HepG2 (cell line): ENCODE data around the gene SREK1. TPM values are rescaled to one million over a fixed set of nuclear protein-coding genes. Genes with fewer than 3 reads are reported as not detected.
"Not testable (repeated sequence)": the region's sequence is repeated elsewhere in the genome, so short reads cannot be mapped to it uniquely, and the experiment has no call there.

ENCODE experiments used
- ATAC-seq: fragments of 200-7000 bp; cut with Tn5 transposase; 3 replicates; pipeline ENCODE4 v1.9.1; 2020; ENCODE audit warnings: mild to moderate bottlenecking, moderate library complexity
- BruUV-seq: library from RNA; stranded (reverse); fragments of 400-500 nt; replicated peaks from 2 replicates; lab custom pipeline; 2021; lab: Mats Ljungman, UMichigan
- CTCF ChIA-PET: fragments of 300-600 bp; formaldehyde crosslinking; extraction: SDS; loops from one replicate; lab custom pipeline; 2021; ENCODE audit warnings: low total read pairs, inconsistent platforms, low intra/inter-chr PET ratio; lab: Yijun Ruan, JAX
- POLR2A ChIA-PET: fragments of 350-600 bp; sonication (Branson Sonifier 250); formaldehyde crosslinking; loops from one replicate; lab custom pipeline; 2020; ENCODE audit warnings: antibody characterized with exemption, inconsistent platforms; lab: Yijun Ruan, JAX
- DNase-seq: peaks from one replicate; pipeline ENCODE4 v3.0.0-alpha.2; 2015; ENCODE audit warnings: low spot score
- FAIRE-seq: peaks from 3 replicates; lab custom pipeline; 2011; peaks lifted over from hg19 to GRCh38; lab: Jason Lieb, UNC
- H2AFZ ChIP-seq: one replicate; pipeline ENCODE4 v1.6.1; 2011; ENCODE audit warnings: low read length, inconsistent platforms
- H3K27ac ChIP-seq: fragments of 300-600 bp; 3 replicates; pipeline ENCODE4 v1.8.0; 2011; ENCODE audit warnings: mixed run types, mild to moderate bottlenecking, mixed read lengths, low read length, inconsistent platforms; ENCODE audit not compliant: insufficient read depth; ENCODE audit errors: extremely low read length
- H3K27me3 ChIP-seq, 2 experiments: fragments of 200-600 bp in 1 of 2; 2 replicates in 1 of 2; 3 replicates in 1 of 2; pipeline versions ENCODE4 v1.6.0 to v1.8.0; 2011; ENCODE audit warnings: low read length in 2 of 2, mild to moderate bottlenecking in 2 of 2, moderate library complexity in 2 of 2, inconsistent platforms in 1 of 2; ENCODE audit not compliant: insufficient read depth in 2 of 2, control insufficient read depth in 1 of 2
- H3K36me3 ChIP-seq, 2 experiments: fragments of 200-600 bp in 1 of 2; replicated peaks in 1 of 2; 2 replicates in 1 of 2; 3 replicates in 1 of 2; pipeline versions ENCODE4 v1.5.1 to v1.8.0; 2011; ENCODE audit warnings: low read length in 2 of 2, inconsistent platforms in 1 of 2; ENCODE audit not compliant: insufficient read depth in 2 of 2, control insufficient read depth in 1 of 2
- H3K4me1 ChIP-seq: 2 replicates; pipeline ENCODE4 v1.5.1; 2012; ENCODE audit warnings: low read length, inconsistent platforms; ENCODE audit not compliant: insufficient read depth
- H3K4me2 ChIP-seq: 2 replicates; pipeline ENCODE4 v1.6.0; 2011; ENCODE audit warnings: low read depth, low read length, inconsistent platforms
- H3K4me3 ChIP-seq, 3 experiments: fragments of 200-600 bp in 1 of 3; sonication (generic), shearing (Covaris generic) in 1 of 3; replicated peaks in 1 of 3; 2 replicates each; pipeline ENCODE4 v1.5.1; 2011 to 2016; ENCODE audit warnings: low read length in 3 of 3, inconsistent platforms in 2 of 3, low read depth in 2 of 3, mild to moderate bottlenecking in 2 of 3, control low read depth in 1 of 3, mixed read lengths in 1 of 3; ENCODE audit not compliant: insufficient read depth in 1 of 3
- H3K79me2 ChIP-seq: one replicate; pipeline ENCODE4 v1.6.1; 2011; ENCODE audit warnings: low read length, inconsistent platforms; ENCODE audit not compliant: insufficient read depth
- H3K9ac ChIP-seq: 2 replicates; pipeline ENCODE4 v1.6.0; 2011; ENCODE audit warnings: mild to moderate bottlenecking, low read depth, low read length, inconsistent platforms; ENCODE audit not compliant: insufficient read depth
- H3K9me3 ChIP-seq: 2 replicates; pipeline ENCODE4 v1.5.1; 2012; ENCODE audit warnings: mild to moderate bottlenecking, low read length
- H4K20me1 ChIP-seq: 2 replicates; pipeline ENCODE4 v1.6.0; 2011; ENCODE audit warnings: inconsistent platforms, mild to moderate bottlenecking, low read length, moderate library complexity; ENCODE audit not compliant: insufficient read depth
- BATF2 ChIP-seq: sonication (generic); formaldehyde crosslinking; IDR thresholded peaks from 2 replicates; pipeline ENCODE4 v1.8.0; 2022; ENCODE audit warnings: mild to moderate bottlenecking, missing genetic modification reagents, moderate library complexity
- BRF2 ChIP-seq: sonication (generic); formaldehyde crosslinking; IDR thresholded peaks from 2 replicates; pipeline ENCODE4 v1.8.1; 2022; ENCODE audit warnings: mild to moderate bottlenecking, missing genetic modification reagents
- GABPB1 ChIP-seq: IDR thresholded peaks from 2 replicates; pipeline ENCODE4 v1.6.1; 2016; ENCODE audit warnings: mild to moderate bottlenecking, missing genetic modification reagents, moderate library complexity, missing compliant biosample characterization
- XBP1 ChIP-seq: sonication (generic); formaldehyde crosslinking; IDR thresholded peaks from 2 replicates; pipeline ENCODE4 v1.5.0; 2020; ENCODE audit warnings: missing genetic modification reagents
- ZNF274 ChIP-seq: sonication (generic); formaldehyde crosslinking; IDR thresholded peaks from 2 replicates; pipeline ENCODE4 v1.5.1; 2020; ENCODE audit warnings: mild to moderate bottlenecking, missing genetic modification reagents
- ZNF281 ChIP-seq: sonication (generic); formaldehyde crosslinking; IDR thresholded peaks from 2 replicates; pipeline ENCODE4 v1.4.0; 2020; ENCODE audit warnings: missing genetic modification reagents, borderline replicate concordance
- ZNF557 ChIP-seq: sonication (generic); formaldehyde crosslinking; IDR thresholded peaks from 2 replicates; pipeline ENCODE4 v1.4.0; 2020; ENCODE audit warnings: missing genetic modification reagents
- WGBS: methylation state at CpG from one replicate; pipeline ENCODE4 v1.1.6; 2017; ENCODE audit warnings: low lambda C conversion rate; 5-methylcytosine and 5-hydroxymethylcytosine counted together
- in situ Hi-C: cut with HindIII; loops from 2 replicates; pipeline ENCODE4 v1.10.0; 2017; ENCODE audit warnings: low pct_unique_long_range_greater_than_20kb; ENCODE audit not compliant: extremely low pct_ligation_motif_present
- intact Hi-C: fragments of 100-400 bp; cut with micrococcal nuclease; formaldehyde crosslinking; loops from one replicate; pipeline ENCODE4 v1.10.0; 2022; ENCODE audit not compliant: unreplicated experiment
- polyA plus RNA-seq, 8 experiments: library from polyadenylated mRNA; depleted of rRNA in 3 of 8; stranded (reverse) in 7 of 8; unstranded in 1 of 8; fragments of >200 nt; fragmentation: Illumina TruSeq in 4 of 8; extraction: Trizol in 4 of 8; gene quantifications; 2 replicates each; pipeline versions ENCODE4 v1.2.1 to v1.2.3, GENCODE V29; 2011 to 2016; ENCODE audit warnings: low read depth in 4 of 8, missing spikeins in 1 of 8, mixed read lengths in 1 of 8; ENCODE audit not compliant: insufficient read depth in 1 of 8
- total RNA-seq, 5 experiments: library from RNA; depleted of rRNA; stranded (reverse); fragments of >200 nt; fragmentation: Illumina TruSeq; extraction: Trizol; gene quantifications; 2 replicates each; pipeline ENCODE4 v1.2.3, GENCODE V29; 2016; ENCODE audit warnings: low read depth in 1 of 5

Gene SREK1
- total and polyA plus RNA-seq, 2 of the 13 experiments (the other 11 are each of a cell fraction or from before 2014, with no cell fraction given), result 60.6 to 90.9 TPM

- TF ChIP-seq BRF2 (CRISPR knock-in tag) (no peak), ZNF274 (CRISPR knock-in tag) (no peak), XBP1 (CRISPR knock-in tag) (no peak), BATF2 (CRISPR knock-in tag) (no peak), ZNF557 (CRISPR knock-in tag) (no peak)
- TF ChIP-seq, all 625 proteins: peak for 0
Measured at GRCh38 chr5:66213533-66213932, 69.4 kb downstream of the SREK1 start (continued).

- FAIRE-seq, result no peak
- POLR2A ChIA-PET, result no interaction called here
- no peaks in the 10 kb centered on the region for H3K9me3 ChIP-seq
- H3K36me3 ChIP-seq, result no peaks in the 10 kb centered on the region
- ATAC-seq, result peak; percentile 61; the same call in 2 of the 3 replicates
- TF ChIP-seq GABPB1 (CRISPR knock-in tag) (no peak), ZNF281 (CRISPR knock-in tag) (peak; percentile 29; the same call in 1 of the 2 replicates)
- no peaks in the 10 kb centered on the region for H4K20me1 ChIP-seq
- no peak overlapping the region; a peak in 1 of 6 replicates for H3K4me3 ChIP-seq
- no CpG with 5 or more reads among the region's 5 CpGs for WGBS
- intact Hi-C loops, result loop anchor here (5.0 kb wide), 1 partner anchor 480 kb away; no protein-coding TSS in a partner anchor
- H3K27me3 ChIP-seq, result no peaks in the 10 kb centered on the region; a peak in 1 of 5 replicates
- BruUV-seq, result no TSS peak
- no peak overlapping the region for H3K9ac ChIP-seq
- H3K4me2 ChIP-seq, result 0 out of 2 replicates have a peak overlapping the region, but pooled peaks have one; percentile 18
- in situ Hi-C loops, result no loop called here
- H3K79me2 ChIP-seq, result no peaks in the 10 kb centered on the region
- DNase-seq, result no peak
- CTCF ChIA-PET, result no interaction called here
- H3K27ac ChIP-seq, result no peak overlapping the region
- 0 out of 2 replicates have a peak, but pooled peaks cover 10% of the 10 kb centered on the region for H3K4me1 ChIP-seq
- no peak overlapping the region for H2AFZ ChIP-seq
Measured at GRCh38 chr5:66222455-66222854, 78.4 kb downstream of the SREK1 start.

- ATAC-seq, DNase-seq, H3K4me2 ChIP-seq, POLR2A ChIA-PET, H3K79me2 ChIP-seq, H3K4me1 ChIP-seq, CTCF ChIA-PET, H3K9ac ChIP-seq, H4K20me1 ChIP-seq, BruUV-seq, H2AFZ ChIP-seq, H3K36me3 ChIP-seq, H3K27me3 ChIP-seq, in situ Hi-C loops, H3K27ac ChIP-seq, H3K9me3 ChIP-seq, H3K4me3 ChIP-seq, FAIRE-seq: not testable (repeated sequence)
- WGBS, result 0% methylated on average over 1 of the region's 4 CpGs
- intact Hi-C loops, result loop anchor here (1.0 to 5.0 kb wide), 2 partner anchors 52 to 481 kb away; no protein-coding TSS in a partner anchor
Measured at GRCh38 chr5:66222896-66223295, 78.8 kb downstream of the SREK1 start.
